Left ventricle myocardium inferior (tissue), 1 donor: Measurements from ENCODE around the gene XRN2. TPM values are rescaled to one million over a fixed set of nuclear protein-coding genes. Genes with fewer than 3 reads are reported as not detected.

Experiments used
- DNase-seq: peaks from one replicate; pipeline ENCODE4 v3.0.0-alpha.2; 2020
- H3K27ac ChIP-seq: fragments of 200-600 bp; replicated peaks from 2 replicates; pipeline ENCODE4 v1.8.0; 2021
- H3K27me3 ChIP-seq: fragments of 200-600 bp; 2 replicates; pipeline ENCODE4 v1.8.0; 2021; ENCODE audit warnings: low read depth
- H3K36me3 ChIP-seq: fragments of 200-600 bp; 2 replicates; pipeline ENCODE4 v1.8.0; 2021
- H3K4me1 ChIP-seq: fragments of 200-600 bp; 2 replicates; pipeline ENCODE4 v1.8.0; 2021
- H3K4me3 ChIP-seq: fragments of 200-600 bp; 2 replicates; pipeline ENCODE4 v1.8.0; 2021; ENCODE audit warnings: mild to moderate bottlenecking, moderate library complexity
- H3K9me3 ChIP-seq: fragments of 200-600 bp; replicated peaks from 2 replicates; pipeline ENCODE4 v1.8.0; 2021
- intact Hi-C: fragments of 100-400 bp; cut with micrococcal nuclease; formaldehyde crosslinking; loops from one replicate; pipeline ENCODE4 v1.11.0; 2022
- total RNA-seq: library from RNA; stranded (reverse); fragmentation: NEBNext Ultra II Directional; extraction: Animal tissue kit (Norgen Biotek cat#: 25700); gene quantifications from one replicate; pipeline ENCODE4 v1.2.1, GENCODE V29; 2021
- TF ChIP-seq, protein P1 (sequence below): fragments of 200-600 bp; IDR thresholded peaks from 2 replicates; pipeline ENCODE4 v1.8.0; 2021; ENCODE audit warnings: antibody characterized with exemption, mild to moderate bottlenecking, borderline replicate concordance
- donor health status: DM: no; HTN: yes; CAD: no; lungs with severe emphysema.

Gene XRN2
- total RNA-seq, 1 donor from 2014 or later = 33.7 TPM

DNA sequence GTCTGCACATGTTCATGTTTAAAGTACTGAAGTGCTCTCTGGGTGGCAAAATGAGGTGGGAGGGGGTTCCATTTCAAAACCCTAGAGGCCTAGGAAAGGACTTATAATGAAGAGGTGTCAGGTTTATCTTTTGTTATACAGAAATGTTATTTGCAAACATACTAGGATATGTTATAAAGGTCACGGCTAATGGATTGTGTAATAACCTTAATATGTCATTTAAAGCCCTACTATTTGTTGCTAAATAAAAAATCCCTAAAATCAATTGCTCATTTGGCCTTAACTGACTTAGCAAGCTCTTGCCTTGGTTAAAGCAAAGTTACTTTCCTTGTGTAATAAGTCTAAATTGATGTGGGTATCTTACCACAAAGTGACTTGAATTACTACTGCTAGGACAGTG, 85.4 kb downstream of the XRN2 start:
- Histone ChIP-seq H3K4me3 (no peak overlapping the region), H3K9me3 (no peaks in the 10 kb centered on the region), H3K27ac (no peak overlapping the region), H3K36me3 (peaks cover 69% of the 10 kb centered on the region), H3K4me1 (peaks cover 5% of the 10 kb centered on the region), H3K27me3 (peaks cover 33% of the 10 kb centered on the region)
- no peak for DNase-seq
- TF ChIP-seq, protein P1, sequence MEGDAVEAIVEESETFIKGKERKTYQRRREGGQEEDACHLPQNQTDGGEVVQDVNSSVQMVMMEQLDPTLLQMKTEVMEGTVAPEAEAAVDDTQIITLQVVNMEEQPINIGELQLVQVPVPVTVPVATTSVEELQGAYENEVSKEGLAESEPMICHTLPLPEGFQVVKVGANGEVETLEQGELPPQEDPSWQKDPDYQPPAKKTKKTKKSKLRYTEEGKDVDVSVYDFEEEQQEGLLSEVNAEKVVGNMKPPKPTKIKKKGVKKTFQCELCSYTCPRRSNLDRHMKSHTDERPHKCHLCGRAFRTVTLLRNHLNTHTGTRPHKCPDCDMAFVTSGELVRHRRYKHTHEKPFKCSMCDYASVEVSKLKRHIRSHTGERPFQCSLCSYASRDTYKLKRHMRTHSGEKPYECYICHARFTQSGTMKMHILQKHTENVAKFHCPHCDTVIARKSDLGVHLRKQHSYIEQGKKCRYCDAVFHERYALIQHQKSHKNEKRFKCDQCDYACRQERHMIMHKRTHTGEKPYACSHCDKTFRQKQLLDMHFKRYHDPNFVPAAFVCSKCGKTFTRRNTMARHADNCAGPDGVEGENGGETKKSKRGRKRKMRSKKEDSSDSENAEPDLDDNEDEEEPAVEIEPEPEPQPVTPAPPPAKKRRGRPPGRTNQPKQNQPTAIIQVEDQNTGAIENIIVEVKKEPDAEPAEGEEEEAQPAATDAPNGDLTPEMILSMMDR = no peak
- intact Hi-C loops = no loop called here

DNA sequence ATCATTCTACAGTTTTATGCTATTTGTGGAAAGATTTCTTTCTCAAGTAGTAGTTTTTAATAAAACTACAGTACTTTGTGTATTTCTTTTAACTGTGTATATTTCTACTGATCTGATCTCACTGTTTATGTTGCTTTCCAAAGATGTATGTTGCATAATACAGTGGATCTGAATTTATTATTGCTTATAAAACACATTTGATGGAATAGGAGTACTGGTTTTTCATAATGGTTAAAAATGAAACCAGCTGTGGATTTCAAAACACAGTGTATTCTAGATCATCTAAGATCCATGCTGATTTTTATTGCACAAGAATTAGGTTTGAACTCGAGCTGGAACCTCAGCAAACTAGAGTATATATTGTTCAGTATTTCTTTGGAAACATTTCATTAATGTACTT, 86.2 kb downstream of the XRN2 start:
- Histone ChIP-seq H3K4me1 (peaks cover 5% of the 10 kb centered on the region), H3K27ac (no peak overlapping the region), H3K4me3 (no peak overlapping the region), H3K27me3 (peaks cover 41% of the 10 kb centered on the region), H3K36me3 (peaks cover 62% of the 10 kb centered on the region), H3K9me3 (no peaks in the 10 kb centered on the region)
- TF ChIP-seq, protein P1 = no peak
- DNase-seq = no peak
- intact Hi-C loops = no loop called here

DNA sequence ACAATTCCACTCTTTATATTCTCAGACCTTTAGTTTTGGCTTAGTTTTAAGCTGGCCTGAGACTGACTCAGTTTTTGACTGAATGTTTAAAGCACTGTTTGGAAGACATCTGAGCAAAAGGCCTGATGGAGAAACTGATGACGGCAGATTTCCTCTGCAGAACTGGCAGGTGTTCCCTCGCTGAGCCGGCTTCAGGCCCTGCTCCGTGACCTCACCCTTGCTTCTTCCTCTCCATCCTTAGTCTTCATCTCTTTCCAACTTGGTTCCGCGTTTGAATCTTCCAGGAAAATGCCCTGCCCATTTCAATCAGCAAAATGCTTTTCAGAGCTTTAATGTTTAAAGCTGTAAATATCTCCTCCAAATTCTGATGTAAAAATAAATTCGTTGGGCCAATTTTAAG, 87.6 kb downstream of the XRN2 start:
- H3K9me3 ChIP-seq = no peaks in the 10 kb centered on the region
- H3K27ac ChIP-seq = no peak overlapping the region
- peaks cover 49% of the 10 kb centered on the region for H3K36me3 ChIP-seq
- peaks cover 9% of the 10 kb centered on the region for H3K4me1 ChIP-seq
- TF ChIP-seq, protein P1 = no peak
- H3K27me3 ChIP-seq = peaks cover 55% of the 10 kb centered on the region
- intact Hi-C loops = no loop called here
- H3K4me3 ChIP-seq = no peak overlapping the region
- DNase-seq = no peak

DNA sequence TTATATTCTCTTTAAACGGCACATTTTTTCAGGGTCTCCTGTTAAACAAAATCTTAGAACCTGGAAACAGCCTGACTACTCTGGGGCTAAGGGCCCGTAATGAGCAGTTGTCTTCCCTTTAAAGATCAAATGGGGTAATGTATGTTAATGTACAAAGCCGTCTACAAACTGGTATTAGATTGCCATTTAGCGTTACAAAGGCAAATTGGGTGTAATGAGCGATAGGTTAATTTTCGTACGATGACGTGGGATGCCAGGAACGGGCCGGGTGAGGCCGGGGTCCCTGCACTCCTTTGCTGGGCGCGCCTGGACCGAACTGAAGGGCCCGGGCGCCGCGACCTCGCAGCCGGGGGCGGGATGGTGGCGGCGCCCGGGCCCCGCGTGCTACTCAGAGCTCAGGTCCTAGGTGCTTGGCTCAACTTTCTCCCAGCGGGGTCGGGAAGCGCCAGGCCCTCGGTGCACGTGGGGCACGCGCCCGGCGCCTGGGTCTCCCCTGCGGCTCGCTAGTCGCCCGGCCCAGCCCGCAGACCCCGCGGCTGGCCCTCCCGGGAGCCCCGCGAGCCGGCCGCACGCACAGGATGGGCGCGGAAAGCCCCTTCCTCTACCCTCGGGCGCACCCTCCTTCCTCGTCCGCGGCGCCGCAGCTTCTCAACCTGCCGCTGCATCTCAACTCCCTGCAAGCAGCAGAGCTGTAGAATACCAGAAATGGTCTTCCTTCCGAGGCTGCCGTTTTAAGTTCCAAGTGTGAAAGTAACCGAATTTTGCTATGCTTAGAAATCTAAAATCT, 88.2 kb downstream of the XRN2 start:
- intact Hi-C loops = no loop called here
- TF ChIP-seq, protein P1 = no peak
- no peak overlapping the region for H3K4me3 ChIP-seq
- no peak for DNase-seq
- peaks cover 61% of the 10 kb centered on the region for H3K27me3 ChIP-seq
- H3K27ac ChIP-seq = no peak overlapping the region
- no peaks in the 10 kb centered on the region for H3K9me3 ChIP-seq
- H3K4me1 ChIP-seq = peaks cover 15% of the 10 kb centered on the region
- peaks cover 43% of the 10 kb centered on the region for H3K36me3 ChIP-seq

DNA sequence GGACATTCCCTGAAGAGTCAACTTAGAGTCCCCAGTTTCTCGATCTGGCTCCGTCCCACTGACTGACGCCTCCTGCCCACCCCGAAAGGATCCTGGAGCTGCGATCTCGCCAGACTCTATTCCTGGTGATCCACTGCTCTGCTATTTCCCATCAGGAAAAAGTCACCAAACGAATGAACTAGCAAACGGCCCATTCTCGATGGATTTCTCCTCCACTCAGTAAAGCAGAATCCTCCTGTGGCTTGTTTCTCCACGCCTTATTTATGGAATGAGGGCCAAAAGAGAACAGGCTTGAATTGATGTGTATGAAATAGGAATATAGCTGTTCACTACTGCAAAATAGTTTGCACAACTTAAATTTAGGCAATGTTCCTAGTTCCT, 88.8 kb downstream of the XRN2 start:
- DNase-seq = no peak
- peaks cover 67% of the 10 kb centered on the region for H3K27me3 ChIP-seq
- peaks cover 20% of the 10 kb centered on the region for H3K4me1 ChIP-seq
- H3K27ac ChIP-seq = no peak overlapping the region
- TF ChIP-seq, protein P1 = no peak
- H3K9me3 ChIP-seq = no peaks in the 10 kb centered on the region
- H3K36me3 ChIP-seq = peaks cover 38% of the 10 kb centered on the region
- intact Hi-C loops = no loop called here
- H3K4me3 ChIP-seq = no peak overlapping the region
